PC-3 (cell line): ENCODE results near the gene HELLS.

Source experiments
- CTCF ChIP-seq: fragments of 300-600 bp; sonication (generic); conservative IDR thresholded peaks from 2 replicates; pipeline ENCODE4 v1.5.1; 2017; ENCODE audit warnings: antibody characterized with exemption, low read depth, mild to moderate bottlenecking, low read length
- EZH2 ChIP-seq: fragments of 300-600 bp; sonication (generic); IDR thresholded peaks from one replicate; pipeline ENCODE4 v1.6.1; 2017; ENCODE audit warnings: antibody characterized with exemption, mild to moderate bottlenecking, low read length; ENCODE audit not compliant: unreplicated experiment
- EZH2phosphoT487 ChIP-seq: fragments of 300-600 bp; sonication (generic); IDR thresholded peaks from 2 replicates; pipeline ENCODE4 v1.6.1; 2018; ENCODE audit warnings: mild to moderate bottlenecking, antibody characterized with exemption, low read length, borderline replicate concordance

GRCh38 chr10:94546901-94547185 is 1.3 kb downstream of the HELLS start:
- no peak for TF ChIP-seq EZH2
- no peak for TF ChIP-seq CTCF
- no peak for TF ChIP-seq EZH2phosphoT487
